H1 (cell line): Measurements from ENCODE around the gene CCN6. TPM values are rescaled to one million over a fixed set of nuclear protein-coding genes. Genes with fewer than 3 reads are reported as not detected.

Source experiments
- CTCF ChIA-PET: fragments of 300-600 bp; sonication (Branson Sonifier 250); formaldehyde crosslinking; loops from one replicate; lab custom pipeline; 2021; ENCODE audit not compliant: partially characterized antibody; lab: Charles Lee
- POLR2A ChIA-PET: fragments of 300-600 bp; sonication (Branson Sonifier 250); formaldehyde crosslinking; loops from one replicate; lab custom pipeline; 2021; ENCODE audit warnings: inconsistent platforms; ENCODE audit not compliant: partially characterized antibody; lab: Charles Lee
- DNase-seq, 2 experiments: peaks; one replicate each; pipeline versions ENCODE4 v3.0.0 to v3.0.0-alpha.2; 2010 to 2022; ENCODE audit warnings: low spot score in 2 of 2, low read depth in 1 of 2, mixed read lengths in 1 of 2
- FAIRE-seq: peaks from 2 replicates; lab custom pipeline; 2011; peaks lifted over from hg19 to GRCh38; lab: Jason Lieb, UNC
- H2AFZ ChIP-seq: 2 replicates; pipeline ENCODE4 v1.8.1; 2012; ENCODE audit warnings: low read length, inconsistent platforms
- H2AK5ac ChIP-seq: 2 replicates; pipeline ENCODE4 v1.6.1; 2013; ENCODE audit warnings: low read depth, low read length
- H2BK120ac ChIP-seq: replicated peaks from 2 replicates; pipeline ENCODE3; 2013; ENCODE audit warnings: low read depth, low read length, inconsistent platforms
- H2BK12ac ChIP-seq: 2 replicates; pipeline ENCODE4 v1.6.1; 2013; ENCODE audit warnings: low read depth, low read length
- H2BK15ac ChIP-seq: 2 replicates; pipeline ENCODE4 v1.6.1; 2013; ENCODE audit warnings: low read length
- H2BK20ac ChIP-seq: 2 replicates; pipeline ENCODE4 v1.6.1; 2013; ENCODE audit warnings: low read length
- H2BK5ac ChIP-seq: 2 replicates; pipeline ENCODE4 v1.6.1; 2013; ENCODE audit warnings: low read depth, low read length
- H3K14ac ChIP-seq: 2 replicates; pipeline ENCODE4 v1.6.1; 2013; ENCODE audit warnings: inconsistent platforms; ENCODE audit not compliant: insufficient read length
- H3K18ac ChIP-seq: 2 replicates; pipeline ENCODE4 v1.6.1; 2013; ENCODE audit warnings: low read length; ENCODE audit errors: extremely low read depth
- H3K23ac ChIP-seq: 2 replicates; pipeline ENCODE4 v1.6.1; 2013; ENCODE audit warnings: inconsistent platforms; ENCODE audit not compliant: insufficient read length
- H3K23me2 ChIP-seq: 2 replicates; pipeline ENCODE4 v1.6.1; 2013; ENCODE audit warnings: low read depth, low read length
- H3K27ac ChIP-seq: 2 replicates; pipeline ENCODE4 v1.6.1; 2011; ENCODE audit warnings: low read depth, low read length, inconsistent platforms
- H3K27me3 ChIP-seq, 4 experiments: replicated peaks in 1 of 4; 1 replicate in 1 of 4; 2 replicates in 3 of 4; pipeline versions ENCODE4 v1.6.1 to v1.8.1; 2011 to 2013; ENCODE audit warnings: low read length in 3 of 4, mild to moderate bottlenecking in 3 of 4, inconsistent platforms in 2 of 4, mixed read lengths in 2 of 4, moderate library complexity in 1 of 4; ENCODE audit not compliant: control insufficient read depth in 3 of 4, insufficient read depth in 3 of 4; ENCODE audit errors: extremely low read depth in 1 of 4
- H3K36me3 ChIP-seq, 4 experiments: 2 replicates each; pipeline versions ENCODE4 v1.6.1 to v1.8.1; 2011 to 2013; ENCODE audit warnings: mild to moderate bottlenecking in 4 of 4, low read length in 3 of 4, moderate library complexity in 2 of 4, control low read depth in 1 of 4, inconsistent platforms in 1 of 4; ENCODE audit not compliant: insufficient read depth in 4 of 4, control insufficient read depth in 2 of 4
- H3K4ac ChIP-seq: replicated peaks from 2 replicates; pipeline ENCODE3; 2013; ENCODE audit warnings: low read length, low read depth, mixed read lengths, inconsistent platforms; ENCODE audit not compliant: insufficient read length
- H3K4me1 ChIP-seq, 4 experiments: replicated peaks in 1 of 4; 1 replicate in 1 of 4; 2 replicates in 3 of 4; pipeline versions ENCODE4 v1.6.1 to v1.8.1; 2011 to 2013; ENCODE audit warnings: low read length in 3 of 4, inconsistent platforms in 2 of 4, mixed read lengths in 1 of 4; ENCODE audit not compliant: insufficient read depth in 4 of 4, control insufficient read depth in 3 of 4
- H3K4me2 ChIP-seq, 2 experiments: 2 replicates each; pipeline versions ENCODE4 v1.6.1 to v1.8.1; 2011 to 2013; ENCODE audit warnings: low read depth in 2 of 2, low read length in 2 of 2, control low read depth in 1 of 2, inconsistent platforms in 1 of 2, mild to moderate bottlenecking in 1 of 2; ENCODE audit not compliant: insufficient read depth in 1 of 2
- H3K4me3 ChIP-seq, 4 experiments: fragments of 200-600, 300-600 bp in 1 of 4; sonication (generic), shearing (Covaris generic), sonication (Bioruptor Twin) in 1 of 4; 2 replicates each; pipeline versions ENCODE4 v1.5.1 to v1.8.1; 2011 to 2016; ENCODE audit warnings: low read length in 4 of 4, low read depth in 3 of 4, control low read depth in 2 of 4, inconsistent platforms in 2 of 4, mild to moderate bottlenecking in 2 of 4, mixed read lengths in 1 of 4, moderate library complexity in 1 of 4; ENCODE audit not compliant: insufficient read depth in 2 of 4; ENCODE audit errors: extremely low read depth in 1 of 4
- H3K56ac ChIP-seq: replicated peaks from 2 replicates; pipeline ENCODE3; 2013; ENCODE audit warnings: low read depth, mild to moderate bottlenecking, mixed read lengths, low read length, inconsistent platforms; ENCODE audit not compliant: insufficient read length
- H3K79me1 ChIP-seq: 2 replicates; pipeline ENCODE4 v1.6.1; 2013; ENCODE audit warnings: low read depth, low read length, control low read depth
- H3K79me2 ChIP-seq, 2 experiments: 2 replicates each; pipeline versions ENCODE4 v1.6.1 to v1.8.1; 2012 to 2013; ENCODE audit warnings: low read length in 2 of 2, mild to moderate bottlenecking in 2 of 2, inconsistent platforms in 1 of 2; ENCODE audit not compliant: insufficient read depth in 2 of 2, control insufficient read depth in 1 of 2
- H3K9ac ChIP-seq, 4 experiments: replicated peaks in 1 of 4; 1 replicate in 1 of 4; 2 replicates in 3 of 4; pipeline versions ENCODE4 v1.6.1 to v1.8.1; 2011 to 2013; ENCODE audit warnings: low read depth in 3 of 4, low read length in 3 of 4, control low read depth in 2 of 4, mild to moderate bottlenecking in 2 of 4, moderate library complexity in 2 of 4, inconsistent platforms in 1 of 4; ENCODE audit errors: extremely low read depth in 1 of 4
- H3K9me3 ChIP-seq, 2 experiments: 2 replicates each; pipeline versions ENCODE4 v1.6.1 to v1.8.1; 2012 to 2013; ENCODE audit warnings: mild to moderate bottlenecking in 2 of 2, moderate library complexity in 2 of 2, control low read depth in 1 of 2, inconsistent platforms in 1 of 2, low read depth in 1 of 2, low read length in 1 of 2, mixed read lengths in 1 of 2; ENCODE audit not compliant: insufficient read depth in 2 of 2
- H4K20me1 ChIP-seq, 2 experiments: replicated peaks in 1 of 2; 2 replicates each; pipeline versions ENCODE3 to v1.8.1; 2011 to 2013; ENCODE audit warnings: inconsistent platforms in 2 of 2, low read length in 2 of 2, mild to moderate bottlenecking in 1 of 2; ENCODE audit not compliant: insufficient read depth in 2 of 2, control insufficient read depth in 1 of 2
- H4K5ac ChIP-seq: 2 replicates; pipeline ENCODE4 v1.6.1; 2013; ENCODE audit warnings: low read length, low read depth, mixed read lengths, inconsistent platforms; ENCODE audit not compliant: insufficient read length
- H4K8ac ChIP-seq: 2 replicates; pipeline ENCODE4 v1.8.0; 2013; ENCODE audit warnings: mild to moderate bottlenecking, moderate library complexity, low read length, inconsistent platforms; ENCODE audit not compliant: insufficient read depth; ENCODE audit errors: extremely low read depth
- H4K91ac ChIP-seq: replicated peaks from 2 replicates; pipeline ENCODE3; 2013; ENCODE audit warnings: low read length, mixed read lengths, inconsistent platforms; ENCODE audit not compliant: insufficient read length
- ASH2L ChIP-seq: fragments of 200-600, 300-600 bp; sonication (generic); IDR thresholded peaks from one replicate; pipeline ENCODE4 v1.7.1; 2017; ENCODE audit warnings: low read length
- ATF3 ChIP-seq: IDR thresholded peaks from 2 replicates; pipeline ENCODE4 v1.6.1; 2011; ENCODE audit warnings: low read depth, mild to moderate bottlenecking, low read length; ENCODE audit not compliant: insufficient read depth
- BRCA1 ChIP-seq: IDR thresholded peaks from 2 replicates; pipeline ENCODE4 v1.6.1; 2012; ENCODE audit warnings: low read depth, low read length, improper control_type of control experiment
- CBX8 ChIP-seq: fragments of 300-800, 300-1000 bp; sonication (generic); IDR thresholded peaks from 2 replicates; pipeline ENCODE4 v1.7.1; 2016; ENCODE audit warnings: low read depth, low read length, borderline replicate concordance
- CEBPB ChIP-seq: IDR thresholded peaks from 2 replicates; pipeline ENCODE4 v1.6.1; 2012; ENCODE audit warnings: low read depth, low read length
- CTCF ChIP-seq, 3 experiments: IDR thresholded peaks; 1 replicate in 2 of 3; 2 replicates in 1 of 3; pipeline versions ENCODE4 v1.5.1 to v1.6.1; 2011; ENCODE audit warnings: low read length in 3 of 3, mild to moderate bottlenecking in 3 of 3, inconsistent platforms in 2 of 3, low read depth in 1 of 3, moderate library complexity in 1 of 3; ENCODE audit not compliant: insufficient read depth in 1 of 3; ENCODE audit errors: control extremely low read depth in 1 of 3
- GABPA ChIP-seq: IDR thresholded peaks from 2 replicates; pipeline ENCODE4 v1.6.1; 2011; ENCODE audit warnings: mild to moderate bottlenecking, low read length, moderate library complexity, borderline replicate concordance; ENCODE audit not compliant: insufficient read depth
- KDM4A ChIP-seq: IDR thresholded peaks from one replicate; pipeline ENCODE4 v1.7.1; 2012; ENCODE audit warnings: low read depth, mild to moderate bottlenecking, moderate library complexity, low read length, inconsistent platforms; ENCODE audit not compliant: severe bottlenecking
- RXRA ChIP-seq: IDR thresholded peaks from 2 replicates; pipeline ENCODE4 v1.6.1; 2011; ENCODE audit warnings: low read depth, mild to moderate bottlenecking, low read length, moderate library complexity; ENCODE audit not compliant: insufficient read depth
- TAF7 ChIP-seq: optimal IDR thresholded peaks from 2 replicates; pipeline ENCODE3; 2011; ENCODE audit warnings: low read depth, mild to moderate bottlenecking, inconsistent platforms, low read length, moderate library complexity, borderline replicate concordance
- ZNF274 ChIP-seq: IDR thresholded peaks from 2 replicates; pipeline ENCODE4 v1.7.0; 2012; ENCODE audit warnings: low read length, borderline replicate concordance; ENCODE audit errors: extremely low read depth
- WGBS, 2 experiments: shearing (Covaris generic) in 1 of 2; methylation state at CpG; one replicate each; pipeline versions ENCODE4 v1.1.6 to v1.1.7; 2013 to 2015; ENCODE audit warnings: low lambda C conversion rate in 2 of 2, mixed read lengths in 2 of 2, inconsistent platforms in 1 of 2, low coverage in 1 of 2, missing lambda C conversion rate in 1 of 2; ENCODE audit not compliant: insufficient replicate concordance in 2 of 2, insufficient coverage in 1 of 2, insufficient read length in 1 of 2; ENCODE audit errors: extremely low coverage in 1 of 2, missing lambda C conversion rate in 1 of 2; 5-methylcytosine and 5-hydroxymethylcytosine counted together
- polyA plus RNA-seq, 7 experiments: library from polyadenylated mRNA; depleted of rRNA in 3 of 7; stranded (reverse) in 5 of 7; unstranded in 2 of 7; fragments of >200 nt in 5 of 7; fragments of 200-250 nt in 2 of 7; gene quantifications; 1 replicate in 5 of 7; 2 replicates in 1 of 7; 4 replicates in 1 of 7; pipeline versions ENCODE4 v1.2.1 to v1.2.3, GENCODE V29; 2011 to 2013; ENCODE audit warnings: missing spikeins in 2 of 7, mixed read lengths in 2 of 7
- total RNA-seq: library from RNA; stranded (reverse); fragmentation: NEBNext Ultra II Directional; extraction: Animal tissue kit (Norgen Biotek cat#: 25700); gene quantifications from 2 replicates; pipeline ENCODE4 v1.2.1, GENCODE V29; 2021

CCN6 gene
- total and polyA plus RNA-seq, 2 of the 8 experiments (the other 6 are each of a cell fraction or from before 2014, with no cell fraction given): not detected

GRCh38 chr6:112024464-112024863 lies 29.4 kb upstream of the CCN6 start:
- H2BK120ac ChIP-seq: no peak overlapping the region
- H3K4ac ChIP-seq: no peak overlapping the region
- TF ChIP-seq TAF7: no peak
- TF ChIP-seq CBX8: no peak
- no peak for TF ChIP-seq CTCF (IDR thresholded peaks at IDR 0.05; ENCODE audit: control extremely low read depth in 1 of 3, insufficient read depth in 1 of 3, low read depth in 1 of 3, low read length in 3 of 3)
- no peak for TF ChIP-seq RXRA
- TF ChIP-seq GABPA: no peak
- TF ChIP-seq CEBPB: no peak
- no peak for TF ChIP-seq KDM4A
- no peak for TF ChIP-seq ATF3
- no peak for TF ChIP-seq ZNF274
- TF ChIP-seq BRCA1: no peak
- no peak for TF ChIP-seq ASH2L

More at GRCh38 chr6:112024464-112024863, 29.4 kb upstream of the CCN6 start:
- Histone ChIP-seq H2BK15ac (no peak overlapping the region), H3K4me3 (no peak overlapping the region), H4K20me1 (no peaks in the 10 kb centered on the region), H3K18ac (no peak overlapping the region), H3K27ac (no peak overlapping the region), H4K91ac (no peak overlapping the region), H2BK5ac (no peak overlapping the region), H3K4me2 (no peak overlapping the region), H3K56ac (no peak overlapping the region), H3K4me1 (no peaks in the 10 kb centered on the region), H3K23ac (no peak overlapping the region), H3K14ac (no peak overlapping the region), H4K8ac (no peak overlapping the region), H2AK5ac (no peak overlapping the region), H2BK12ac (no peak overlapping the region), H2AFZ (no peak overlapping the region), H3K9ac (no peak overlapping the region), H3K79me1 (no peaks in the 10 kb centered on the region), H4K5ac (no peak overlapping the region), H3K79me2 (no peaks in the 10 kb centered on the region), H3K9me3 (peaks cover 3 to 4% of the 10 kb centered on the region in 2 experiments; a peak in 1 of 4 replicates), H2BK20ac (no peak overlapping the region), H3K23me2 (no peaks in the 10 kb centered on the region; the same call in 1 of the 2 replicates), H3K36me3 (no peaks in the 10 kb centered on the region), H3K27me3 (no peaks in the 10 kb centered on the region)
- ChIA-PET POLR2A (no interaction called here), CTCF (interaction anchor here (5.2 kb wide), 1 partner anchor 16 kb away, joined by 98 read pairs; no protein-coding TSS in a partner anchor)
- DNase-seq (no peak), FAIRE-seq (no peak)
- 95% methylated on average over 4 of the region's 4 CpGs; no CpG with 5 or more reads in 1 of the 2 experiments for WGBS, 2 experiments
